ENCODE measurements around the gene IDE. TPM values are rescaled to one million over a fixed set of nuclear protein-coding genes. Genes with fewer than 3 reads are reported as not detected.

The IDE gene
- total RNA-seq, 1 experiment from 2014 or later: 21.1 TPM

DNA sequence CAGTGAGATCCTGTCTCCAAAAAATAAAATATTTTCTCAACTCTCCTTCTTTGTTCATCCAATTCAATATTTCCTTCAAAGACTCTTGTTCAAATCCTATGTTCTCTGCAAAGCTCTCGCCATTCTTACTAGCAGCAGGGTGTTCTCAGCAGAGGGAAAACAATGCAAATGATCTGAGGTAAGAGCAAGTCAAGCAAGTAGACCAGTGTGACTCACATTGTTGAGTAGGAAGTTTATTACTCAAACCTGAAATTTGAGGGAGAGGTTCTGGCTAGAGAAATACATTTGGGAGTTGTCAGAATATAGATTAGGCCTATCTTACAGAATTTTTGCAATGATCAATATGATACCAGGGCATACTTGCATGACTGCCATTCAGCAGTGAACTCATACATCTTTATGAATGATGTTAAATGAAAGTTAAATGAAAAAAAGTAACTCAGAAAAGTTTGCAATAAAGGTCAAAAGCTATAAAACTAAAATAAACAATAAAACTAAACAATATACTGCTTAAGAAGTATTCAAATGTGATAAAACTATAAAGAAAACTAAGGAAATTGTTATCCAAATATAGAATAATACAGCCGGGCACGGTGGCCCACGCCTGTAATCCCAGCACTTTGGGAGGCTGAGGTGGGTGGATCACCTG, 5.8 kb downstream of the IDE start:
- no peak for DNase-seq (ENCODE audit: low spot score)

DNA sequence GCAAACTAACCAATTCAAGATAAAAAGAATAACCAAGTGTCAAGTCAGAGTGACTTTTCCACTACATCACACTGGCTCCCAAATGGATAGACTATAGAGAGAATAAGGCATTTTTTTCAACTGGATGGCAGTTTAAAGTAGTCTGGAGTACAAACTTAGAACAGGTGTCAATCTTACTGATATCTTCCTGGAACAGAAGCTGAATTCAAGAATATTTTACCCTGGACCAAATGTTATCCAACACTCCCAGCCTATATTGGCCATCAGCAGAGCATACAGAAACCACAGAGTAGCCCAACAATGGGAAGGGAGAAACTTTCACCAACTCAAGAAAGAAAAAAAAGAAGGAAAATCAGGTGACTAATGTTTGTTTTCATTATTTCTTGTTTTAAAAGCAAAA, 11.5 kb downstream of the IDE start:
- DNase-seq (ENCODE audit: low spot score): no peak

DNA sequence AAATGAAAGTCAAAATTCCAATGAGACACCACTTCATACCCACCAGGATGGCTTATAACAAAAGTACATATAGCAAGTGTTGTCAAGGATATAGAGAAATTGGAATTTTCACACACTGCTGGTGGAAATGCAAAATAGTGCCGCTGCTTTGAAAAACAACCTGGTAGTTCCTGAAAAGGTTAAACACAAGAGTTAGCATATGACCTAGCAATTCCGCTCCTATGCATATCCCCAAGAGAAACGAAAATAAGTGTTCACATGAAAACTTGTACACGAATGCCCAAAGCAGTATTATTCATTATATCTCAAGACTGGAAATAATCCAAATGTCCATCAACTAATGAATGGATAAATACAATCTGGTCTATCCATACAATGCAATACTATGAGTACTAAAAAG, 14.8 kb downstream of the IDE start:
- no peak for DNase-seq (ENCODE audit: low spot score)

DNA sequence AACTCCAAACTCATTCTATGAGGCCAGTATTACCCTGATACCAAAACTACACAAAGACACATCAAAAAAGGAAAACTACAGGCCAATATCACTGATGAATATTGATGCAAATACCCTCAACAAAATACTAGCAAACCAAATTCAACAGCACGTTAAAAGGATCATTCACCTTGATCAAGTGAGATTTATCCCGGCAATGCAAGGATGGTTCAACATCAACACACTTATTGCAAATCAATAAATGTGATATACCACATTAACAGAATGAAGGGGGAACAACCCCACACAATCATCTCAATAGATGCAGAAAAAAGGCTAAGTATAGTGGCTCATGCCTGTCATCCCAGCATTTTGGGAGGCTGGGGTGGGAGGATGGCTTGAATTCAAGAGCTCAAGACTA, 19.9 kb downstream of the IDE start:
- no peak for DNase-seq (ENCODE audit: low spot score)

DNA sequence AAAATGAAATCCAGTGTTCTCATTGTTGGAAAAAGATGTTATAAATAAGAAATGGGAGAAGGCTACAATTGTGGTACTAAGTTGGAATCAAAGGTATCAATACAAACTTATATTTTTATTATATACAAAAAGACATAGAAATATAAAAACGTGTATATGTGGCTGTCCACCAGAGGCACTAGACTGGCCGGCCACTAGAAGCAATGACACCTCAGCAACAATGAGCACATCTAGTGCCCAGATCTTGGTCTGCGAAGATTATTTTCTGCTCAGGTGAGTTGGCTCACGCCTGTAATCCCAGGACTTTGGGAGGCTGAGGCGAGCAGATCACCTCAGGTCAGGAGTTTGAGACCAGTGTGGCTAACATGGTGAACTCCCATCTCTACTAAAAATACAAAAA, 21.6 kb downstream of the IDE start:
- peak; percentile 20 for DNase-seq (ENCODE audit: low spot score)

DNA sequence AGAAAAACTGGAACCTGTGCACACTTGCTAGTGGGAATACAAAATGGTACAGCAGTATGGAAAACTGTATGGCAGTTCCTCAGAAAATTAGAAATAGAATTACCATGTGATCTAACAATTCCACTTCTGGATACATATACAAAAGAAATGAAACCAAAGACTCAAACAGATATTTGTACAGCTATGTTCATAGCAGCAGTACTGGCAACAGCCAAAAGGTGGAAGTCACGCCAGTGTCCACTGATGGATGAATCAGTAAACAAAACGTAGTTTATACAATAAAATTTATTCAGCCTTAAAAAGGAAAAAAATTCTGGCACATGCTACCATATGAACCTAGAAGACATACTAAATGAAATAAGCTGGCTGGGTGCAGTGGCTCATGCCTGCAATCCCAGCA, 23.0 kb downstream of the IDE start:
- no peak for DNase-seq (ENCODE audit: low spot score)

DNA sequence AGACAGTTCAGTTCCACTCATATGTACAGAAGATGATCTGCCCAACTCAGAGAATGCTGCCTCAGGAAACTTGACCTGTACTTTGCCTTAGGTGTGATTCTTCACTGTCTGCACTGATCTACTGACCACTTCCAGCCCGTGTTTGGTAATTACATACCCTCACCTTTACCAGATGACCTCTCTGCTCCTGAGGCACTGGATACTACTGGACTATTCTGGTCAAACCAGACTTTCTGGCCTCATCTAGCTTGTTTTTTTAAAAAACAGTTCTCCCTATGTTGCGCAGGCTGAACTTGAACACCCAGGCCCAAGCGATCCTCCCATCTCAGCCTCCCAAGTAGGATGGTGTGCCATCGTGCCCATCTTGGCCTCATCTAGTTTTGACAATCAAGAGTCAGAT, 26.2 kb downstream of the IDE start:
- no peak for DNase-seq (ENCODE audit: low spot score)

DNA sequence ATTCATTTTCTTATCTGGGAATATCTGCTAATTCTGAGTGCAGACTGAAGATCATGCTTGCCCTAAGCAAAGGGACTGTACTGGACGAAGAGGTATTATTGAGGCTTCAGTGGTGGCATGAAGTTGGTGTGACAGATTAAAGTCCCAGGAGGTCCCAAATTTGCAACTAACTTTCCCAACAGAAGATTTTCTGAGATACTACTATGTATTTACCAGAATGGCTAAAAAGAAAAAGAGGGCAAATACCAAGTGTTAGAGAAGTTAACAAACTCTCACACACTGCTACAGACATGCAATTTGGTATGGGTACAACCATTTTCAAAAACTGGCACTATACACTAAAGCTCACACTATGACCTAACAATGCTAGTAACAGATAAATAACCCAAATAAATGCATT, 28.3 kb downstream of the IDE start:
- no peak for DNase-seq (ENCODE audit: low spot score)

DNA sequence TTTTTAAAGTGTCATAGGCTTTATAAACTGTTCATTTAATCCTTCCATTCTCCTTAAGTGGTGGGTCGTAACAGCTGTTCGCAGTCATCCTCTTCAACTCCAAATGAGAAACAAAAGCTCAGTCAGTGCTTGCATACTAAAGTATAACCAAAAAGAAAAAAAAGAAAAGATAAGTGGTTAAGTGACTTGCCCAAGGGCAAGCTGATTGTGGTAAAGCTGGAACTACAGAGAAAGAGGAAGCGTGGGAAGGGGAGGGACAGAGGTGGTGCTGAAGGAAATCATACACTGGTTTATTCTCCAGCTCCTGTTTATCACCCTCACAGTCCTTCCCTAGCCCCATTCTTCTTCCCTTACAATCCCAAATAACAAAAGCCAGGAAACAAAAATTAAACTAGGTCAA, 29.6 kb downstream of the IDE start:
- peak; percentile 16 for DNase-seq (ENCODE audit: low spot score)

DNA sequence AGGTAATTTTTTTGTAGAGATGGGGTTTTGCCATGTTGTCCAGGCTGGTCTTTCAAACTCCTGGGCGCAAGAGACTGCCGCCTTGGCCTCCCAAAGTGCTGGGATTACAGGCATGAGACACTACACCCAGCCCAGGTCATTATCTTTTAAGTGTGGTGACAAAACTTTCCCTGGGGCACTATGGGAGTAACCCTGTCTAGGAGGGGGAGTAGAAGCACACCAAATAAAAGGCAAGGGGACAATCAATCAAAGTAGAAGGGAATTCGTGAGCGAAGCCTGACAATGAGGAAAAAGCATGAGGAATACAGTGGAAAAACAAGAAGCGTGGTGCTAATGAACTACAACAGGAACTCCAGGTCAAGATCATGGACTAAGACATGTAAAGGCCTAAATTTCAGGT, 31.4 kb downstream of the IDE start:
- no peak for DNase-seq (ENCODE audit: low spot score)

DNA sequence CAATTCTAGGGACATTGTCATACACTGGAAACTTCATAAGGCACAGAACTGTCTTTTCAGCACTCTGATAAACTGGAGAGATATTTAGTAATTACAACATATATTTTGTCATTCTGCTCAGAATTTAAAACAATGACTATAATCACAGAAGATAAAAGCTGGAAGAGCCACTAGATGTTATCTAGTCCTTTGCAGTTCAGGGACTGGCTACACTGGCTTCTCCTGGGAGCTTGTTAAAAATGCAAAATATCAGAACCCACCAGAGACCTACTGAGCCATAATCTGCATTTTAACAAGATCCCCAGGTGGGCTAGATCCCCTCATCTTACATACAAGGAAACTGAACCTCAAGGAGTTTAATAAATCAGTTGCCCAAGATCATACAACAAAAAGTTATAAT, 32.3 kb downstream of the IDE start:
- DNase-seq (ENCODE audit: low spot score): no peak

DNA sequence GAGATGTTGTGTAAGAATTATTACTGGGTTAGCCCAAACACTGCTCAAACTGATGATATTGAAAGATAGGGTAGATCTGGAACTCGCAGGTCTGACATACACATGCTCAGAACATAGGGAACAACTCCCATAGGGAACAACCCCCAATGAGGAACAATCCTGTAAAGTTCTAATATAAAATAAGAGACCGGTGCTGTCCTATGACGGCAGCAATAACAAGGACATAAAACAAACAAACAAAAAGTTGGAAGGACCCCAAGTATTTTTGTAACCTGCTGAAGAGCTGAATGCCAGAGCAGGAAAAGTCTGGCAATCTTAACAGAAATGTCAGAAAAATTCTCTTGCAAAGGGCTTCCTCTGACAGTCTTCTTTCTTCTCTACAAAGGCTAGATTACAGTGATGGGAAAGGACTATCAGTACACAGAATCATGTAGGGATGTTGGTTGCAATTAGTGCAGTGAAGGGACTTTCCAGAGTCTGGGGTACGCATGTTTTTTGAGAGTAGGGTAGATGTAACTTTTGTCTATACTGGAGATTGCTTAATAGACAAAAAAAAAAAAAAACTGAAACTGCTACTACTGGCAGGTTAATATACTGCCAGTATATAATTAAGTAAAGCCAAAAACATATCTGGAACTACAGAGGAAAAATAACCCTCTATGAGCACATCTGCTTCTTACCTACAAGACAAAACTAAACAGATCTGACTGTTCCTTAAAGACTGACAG, 35.5 kb downstream of the IDE start:
- DNase-seq (ENCODE audit: low spot score): no peak

DNA sequence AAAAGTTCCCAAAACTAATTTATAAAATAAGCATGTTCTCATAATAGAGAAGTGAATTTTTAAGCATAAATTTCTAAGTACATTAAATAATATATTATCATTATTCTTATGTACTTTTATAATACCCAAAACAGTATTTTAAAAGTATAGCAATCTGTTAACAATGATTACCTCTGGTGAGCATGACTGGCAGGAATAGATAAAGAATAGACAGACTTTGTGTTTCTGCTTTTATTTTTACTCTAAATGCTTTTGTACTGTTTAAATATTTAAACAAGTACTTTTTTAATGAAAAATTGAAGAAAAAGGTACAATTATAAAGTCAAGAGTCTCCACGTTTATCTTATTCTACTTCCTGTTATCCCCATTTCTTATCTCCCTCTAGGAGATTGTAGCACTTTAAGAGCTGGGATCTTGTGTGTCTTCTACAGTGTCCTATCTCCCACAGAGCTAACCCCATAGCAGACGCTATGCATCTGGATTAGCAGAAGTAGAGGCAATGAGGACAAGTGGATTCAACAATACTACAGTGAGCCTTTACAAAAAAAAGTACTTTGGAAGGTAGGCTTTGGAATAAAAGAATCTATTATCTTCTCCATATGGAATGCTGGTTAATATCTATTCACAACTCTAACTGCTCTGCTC, 42.9 kb downstream of the IDE start:
- DNase-seq (ENCODE audit: low spot score): no peak

DNA sequence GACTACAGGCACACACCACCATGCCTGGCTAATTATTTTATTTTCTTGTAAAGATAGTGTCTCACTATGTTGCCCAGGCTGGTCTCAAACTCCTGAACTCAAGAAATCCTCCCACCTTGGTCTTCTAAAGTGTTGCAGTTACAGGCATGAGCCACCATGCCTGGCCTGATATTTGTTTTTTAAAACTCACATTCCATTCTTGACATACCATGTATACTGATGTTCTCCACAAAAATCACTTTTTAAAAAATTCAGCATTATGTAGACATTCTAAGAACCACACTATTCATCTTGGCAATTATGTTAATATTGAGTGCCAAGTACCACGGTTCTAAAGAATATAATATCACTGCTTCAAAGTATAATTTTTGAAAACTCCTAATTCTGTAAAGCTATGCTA, 43.5 kb downstream of the IDE start:
- DNase-seq (ENCODE audit: low spot score): no peak

DNA sequence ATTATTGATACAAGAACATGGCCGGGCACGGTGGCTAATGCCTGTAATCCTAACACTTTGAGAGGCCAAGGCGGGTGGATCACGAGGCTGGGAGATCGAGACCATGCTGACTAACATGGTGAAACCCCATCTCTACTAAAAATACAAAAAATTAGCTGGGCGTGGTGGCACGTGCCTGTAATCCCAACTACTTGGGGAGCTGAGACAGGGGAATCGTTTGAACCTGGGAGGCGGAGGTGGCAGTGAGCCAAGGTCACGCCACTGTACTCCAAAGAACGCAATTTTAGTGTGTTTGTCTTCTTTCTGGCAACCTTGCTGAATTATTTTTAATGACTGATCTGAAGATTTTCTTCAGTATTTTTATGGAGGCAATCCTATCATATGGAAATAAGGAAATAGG, 46.2 kb downstream of the IDE start:
- no peak for DNase-seq (ENCODE audit: low spot score)

DNA sequence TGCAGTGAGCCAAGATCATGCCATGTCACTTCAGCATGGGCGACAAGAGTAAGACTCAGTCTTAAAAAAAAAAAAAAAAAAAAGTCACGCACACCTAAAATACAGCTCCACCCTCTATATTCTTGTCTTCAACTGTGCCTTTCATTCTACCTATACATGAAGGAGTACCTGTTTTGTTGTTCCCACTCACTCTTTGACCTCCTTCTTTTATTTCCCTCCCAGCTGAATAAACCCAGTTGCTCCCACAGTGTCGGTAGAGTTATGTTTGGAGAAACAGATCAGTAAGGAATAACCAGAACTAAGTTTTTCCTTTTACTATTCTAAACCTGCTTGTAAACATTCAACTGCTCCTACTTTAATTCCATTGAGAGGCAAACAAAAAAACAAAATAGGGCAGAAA, 50.3 kb downstream of the IDE start:
- no peak for DNase-seq (ENCODE audit: low spot score)

DNA sequence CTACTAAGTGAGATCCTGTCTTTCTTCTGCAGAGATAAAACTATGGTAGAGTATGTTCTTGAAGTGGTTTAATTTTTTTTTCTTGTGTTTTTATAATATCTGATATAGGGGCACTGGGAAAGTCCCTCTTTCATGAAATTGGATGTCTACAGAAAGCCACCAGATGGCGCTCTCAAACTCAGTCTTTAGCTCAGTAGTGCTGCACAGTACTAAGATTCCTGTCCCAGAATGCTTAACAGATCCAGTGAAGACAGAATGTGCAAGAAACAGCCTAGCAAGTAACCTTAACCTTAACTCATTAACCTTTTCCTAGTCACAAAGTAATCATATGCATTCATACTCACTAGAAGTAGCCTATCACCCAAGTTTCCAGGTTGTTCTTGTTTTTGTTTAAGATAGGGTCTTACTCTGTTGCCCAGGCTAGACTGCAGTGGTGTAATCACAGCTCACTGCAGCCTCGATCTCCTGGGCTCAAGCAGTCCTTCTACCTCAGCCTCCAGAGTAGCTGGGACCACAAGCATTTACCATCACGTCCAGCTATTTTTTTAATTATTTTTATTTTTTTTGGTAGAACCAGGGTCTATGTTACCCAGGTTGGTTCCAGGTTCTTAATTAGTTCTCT, 56.7 kb downstream of the IDE start:
- DNase-seq (ENCODE audit: low spot score): peak; percentile 91

DNA sequence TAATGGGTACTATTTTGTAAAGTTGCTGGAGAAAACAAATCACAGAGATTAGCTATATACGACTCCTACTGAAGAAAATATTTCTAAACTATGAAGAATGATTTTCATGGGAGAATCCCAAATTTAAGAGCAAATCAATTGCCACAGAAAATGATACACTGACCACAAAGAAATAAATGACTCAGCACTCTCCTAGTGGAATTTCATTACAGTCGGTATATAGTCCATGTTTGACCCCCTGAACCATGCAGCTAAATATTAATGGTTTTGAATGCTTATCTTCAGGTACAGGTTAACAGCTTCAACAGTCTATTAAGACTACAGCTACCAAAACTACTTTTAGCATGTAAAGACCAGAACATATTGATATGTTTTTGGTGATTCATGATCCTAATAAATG, 65.0 kb downstream of the IDE start:
- DNase-seq (ENCODE audit: low spot score): no peak

DNA sequence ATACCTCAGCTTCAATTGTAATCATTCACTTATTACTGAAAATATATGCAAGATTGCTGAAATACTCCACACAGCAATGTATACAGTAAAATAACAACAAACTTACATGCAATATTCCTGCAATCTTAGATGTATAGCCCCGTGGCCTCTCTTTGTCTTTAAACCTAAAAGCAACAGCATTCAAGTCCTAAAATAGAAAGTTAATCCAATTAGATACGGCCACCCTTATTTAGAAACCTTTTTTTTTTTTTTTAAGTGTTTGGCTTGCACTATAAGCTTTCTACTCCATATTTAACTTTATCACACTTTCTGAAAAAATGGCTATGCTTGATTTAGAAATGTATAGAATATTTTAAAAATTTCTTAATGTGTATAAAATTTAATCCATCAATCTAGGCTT, 67.6 kb downstream of the IDE start:
- DNase-seq (ENCODE audit: low spot score): no peak

DNA sequence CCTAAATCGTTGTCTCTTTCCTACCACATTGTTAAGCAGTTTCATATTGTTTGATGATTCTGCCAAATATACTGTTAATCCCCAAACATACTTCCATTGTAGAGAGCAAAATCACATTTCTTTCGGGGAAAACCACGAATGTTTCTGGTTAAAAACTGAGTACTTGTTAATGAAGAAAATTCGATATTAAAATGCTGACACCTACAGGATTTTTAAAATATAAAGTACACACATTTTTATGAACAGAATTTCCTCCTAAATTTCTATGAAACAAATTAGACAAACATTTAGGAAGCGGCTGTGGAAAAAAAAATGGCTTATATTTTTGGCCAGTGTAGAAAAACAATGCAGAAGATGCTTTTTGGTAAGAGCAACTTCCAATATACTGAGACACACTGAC, 68.8 kb downstream of the IDE start:
- DNase-seq (ENCODE audit: low spot score): no peak

DNA sequence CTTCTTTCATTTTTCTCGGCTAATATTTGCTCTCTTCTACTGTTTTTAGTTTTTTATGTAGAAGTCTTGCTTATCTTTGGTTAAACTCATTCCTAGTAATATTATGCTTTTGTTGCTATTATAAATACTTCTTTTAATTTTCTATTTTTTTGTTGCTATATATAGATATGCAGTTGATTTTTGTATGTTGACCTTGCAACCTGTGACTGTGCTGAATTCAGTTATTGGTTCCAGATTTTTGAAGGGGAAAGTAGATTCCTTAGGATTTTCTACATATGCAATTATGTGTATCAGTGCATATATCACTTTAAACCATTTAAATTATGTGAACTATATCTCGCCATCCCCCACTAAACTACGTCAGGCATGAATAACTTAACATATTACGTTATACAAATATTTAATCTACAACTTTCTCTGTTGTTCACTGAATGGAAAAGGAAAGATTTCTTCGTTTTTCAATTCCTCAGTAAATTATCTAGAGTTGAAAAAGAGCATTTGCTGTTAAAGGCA, 71.5 kb downstream of the IDE start:
- no peak for DNase-seq (ENCODE audit: low spot score)

DNA sequence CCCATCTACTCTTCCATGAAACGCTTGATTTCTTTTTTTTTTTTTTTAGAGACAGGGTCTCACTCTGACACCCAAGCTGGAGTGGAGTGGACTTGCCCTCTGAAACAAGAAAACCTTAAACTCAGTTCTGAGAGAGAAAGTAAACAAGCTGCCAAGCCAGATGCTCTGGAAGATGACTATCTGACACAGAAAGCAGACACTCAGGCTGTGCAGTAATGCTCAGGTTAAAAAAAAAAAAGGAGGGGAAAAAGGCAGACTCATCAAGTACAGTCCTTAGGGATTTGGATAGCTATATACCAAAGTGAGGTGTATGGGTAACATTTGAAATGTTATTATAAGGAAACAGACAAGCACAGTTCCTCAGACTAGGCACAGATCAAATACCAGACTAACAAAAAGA, 80.5 kb downstream of the IDE start:
- no peak for DNase-seq (ENCODE audit: low spot score)
